Kidney glomerular epithelial cell (primary cell): ENCODE results near the gene TTC7B.

Experiments
- DNase-seq: peaks from one replicate; lab custom pipeline; 2025; lab: John Stamatoyannopoulos, UW

The TTC7B gene

GRCh38 chr14:90805662-90806540, 10.3 kb downstream of the TTC7B start:
- DNase-seq, result no peak

GRCh38 chr14:90805084-90805391, 11.2 kb downstream of the TTC7B start:
- no peak for DNase-seq

- no peak for DNase-seq
These were observed 11.7 kb downstream of the TTC7B start for GRCh38 chr14:90804292-90805083.

- DNase-seq, result no peak
These were observed 13.0 kb downstream of the TTC7B start for GRCh38 chr14:90803249-90803648.

GRCh38 chr14:90799420-90799819, 16.8 kb downstream of the TTC7B start:
- DNase-seq, result no peak

GRCh38 chr14:90797919-90798318, 18.3 kb downstream of the TTC7B start:
- no peak for DNase-seq

GRCh38 chr14:90797451-90797850, 18.8 kb downstream of the TTC7B start:
- DNase-seq, result no peak

GRCh38 chr14:90796329-90796728, 19.9 kb downstream of the TTC7B start:
- no peak for DNase-seq

GRCh38 chr14:90795744-90796143, 20.5 kb downstream of the TTC7B start:
- DNase-seq, result peak; percentile 36

- no peak for DNase-seq
These were observed 24.7 kb downstream of the TTC7B start for GRCh38 chr14:90791486-90791885.

- no peak for DNase-seq
These were observed 28.2 kb downstream of the TTC7B start for GRCh38 chr14:90788031-90788430.

GRCh38 chr14:90785876-90786450, 30.3 kb downstream of the TTC7B start:
- DNase-seq, result no peak

GRCh38 chr14:90785471-90785870, 30.8 kb downstream of the TTC7B start:
- no peak for DNase-seq

- DNase-seq, result no peak
These were observed 31.5 kb downstream of the TTC7B start for GRCh38 chr14:90784621-90785270.

- no peak for DNase-seq
These were observed 32.9 kb downstream of the TTC7B start for GRCh38 chr14:90783344-90783743.

GRCh38 chr14:90782892-90783291, 33.3 kb downstream of the TTC7B start:
- no peak for DNase-seq

GRCh38 chr14:90781876-90782275, 34.4 kb downstream of the TTC7B start:
- DNase-seq, result no peak

- peak; percentile 71 for DNase-seq
These were observed 34.9 kb downstream of the TTC7B start for GRCh38 chr14:90781344-90781761.

- DNase-seq, result no peak
These were observed 35.7 kb downstream of the TTC7B start for GRCh38 chr14:90780519-90780918.

- no peak for DNase-seq
These were observed 37.5 kb downstream of the TTC7B start for GRCh38 chr14:90778571-90779255.

- no peak for DNase-seq
These were observed 38.3 kb downstream of the TTC7B start for GRCh38 chr14:90777830-90778485.
